ENCODE data around the gene PAK1. TPM values are rescaled to one million over a fixed set of nuclear protein-coding genes. Genes with fewer than 3 reads are reported as not detected.

The PAK1 gene
- total RNA-seq, 4 donors from 2014 or later, result 17.8 to 34.5 (median 21.6) TPM

DNA sequence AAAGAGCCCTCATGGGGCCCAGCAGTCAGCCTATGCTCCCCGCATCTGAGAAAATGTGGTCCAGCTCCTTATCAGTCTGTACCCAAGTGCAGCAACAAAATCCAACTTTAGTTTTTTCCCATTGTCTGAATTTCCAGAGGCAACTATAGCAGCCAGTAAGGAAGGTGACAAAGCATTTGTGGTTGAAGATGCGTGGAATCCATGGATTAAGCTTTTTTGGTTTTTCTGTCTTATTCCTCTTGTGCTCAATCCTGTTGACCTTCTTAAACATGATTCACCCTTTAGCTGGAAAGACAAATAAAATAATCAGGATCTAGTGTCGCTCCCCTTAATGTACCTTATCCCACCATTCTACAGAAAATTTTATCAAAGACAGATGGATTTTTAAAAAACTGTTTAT lies 186.8 kb downstream of the PAK1 start:
- H3K4me3 ChIP-seq (ENCODE audit: low read depth, poor library complexity, severe bottlenecking), result no peak overlapping the region
- TF ChIP-seq, protein P1, sequence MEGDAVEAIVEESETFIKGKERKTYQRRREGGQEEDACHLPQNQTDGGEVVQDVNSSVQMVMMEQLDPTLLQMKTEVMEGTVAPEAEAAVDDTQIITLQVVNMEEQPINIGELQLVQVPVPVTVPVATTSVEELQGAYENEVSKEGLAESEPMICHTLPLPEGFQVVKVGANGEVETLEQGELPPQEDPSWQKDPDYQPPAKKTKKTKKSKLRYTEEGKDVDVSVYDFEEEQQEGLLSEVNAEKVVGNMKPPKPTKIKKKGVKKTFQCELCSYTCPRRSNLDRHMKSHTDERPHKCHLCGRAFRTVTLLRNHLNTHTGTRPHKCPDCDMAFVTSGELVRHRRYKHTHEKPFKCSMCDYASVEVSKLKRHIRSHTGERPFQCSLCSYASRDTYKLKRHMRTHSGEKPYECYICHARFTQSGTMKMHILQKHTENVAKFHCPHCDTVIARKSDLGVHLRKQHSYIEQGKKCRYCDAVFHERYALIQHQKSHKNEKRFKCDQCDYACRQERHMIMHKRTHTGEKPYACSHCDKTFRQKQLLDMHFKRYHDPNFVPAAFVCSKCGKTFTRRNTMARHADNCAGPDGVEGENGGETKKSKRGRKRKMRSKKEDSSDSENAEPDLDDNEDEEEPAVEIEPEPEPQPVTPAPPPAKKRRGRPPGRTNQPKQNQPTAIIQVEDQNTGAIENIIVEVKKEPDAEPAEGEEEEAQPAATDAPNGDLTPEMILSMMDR (IDR thresholded peaks at IDR 0.05), result no peak
- TF ChIP-seq POLR2A (IDR thresholded peaks at IDR 0.05), result no peak
- no peak for DNase-seq (ENCODE audit: low spot score in 2 of 2)
- intact Hi-C loops (cut with DNase I; ENCODE audit: low total_unique reads), result no loop called here
- 94 to 97% methylated on average over 3 of the region's 3 CpGs for whole genome bisulfite sequencing, 2 donors

GRCh38 chr11:77284476-77285468 lies 189.1 kb downstream of the PAK1 start:
- TF ChIP-seq, protein P1 (IDR thresholded peaks at IDR 0.05), result no peak
- no peak for TF ChIP-seq POLR2A (IDR thresholded peaks at IDR 0.05)
- 81 to 84% methylated on average over 6 of the region's 6 CpGs for WGBS, 2 donors
- intact Hi-C loops (cut with DNase I; ENCODE audit: low total_unique reads), result no loop called here
- no peak for DNase-seq (ENCODE audit: low spot score in 2 of 2)
- H3K4me3 ChIP-seq (ENCODE audit: low read depth, poor library complexity, severe bottlenecking), result no peak overlapping the region

- H3K4me3 ChIP-seq (ENCODE audit: low read depth, poor library complexity, severe bottlenecking), result no peak overlapping the region
- intact Hi-C loops (cut with DNase I; ENCODE audit: low total_unique reads), result no loop called here
- DNase-seq (ENCODE audit: low spot score in 2 of 2), result no peak
- no peak for TF ChIP-seq POLR2A (IDR thresholded peaks at IDR 0.05)
- TF ChIP-seq, protein P1 (IDR thresholded peaks at IDR 0.05), result no peak
- 60 to 72% methylated on average over 3 of the region's 3 CpGs for WGBS, 2 donors
Observed at GRCh38 chr11:77283101-77283500, 190.8 kb downstream of the PAK1 start.

GRCh38 chr11:77278595-77279506 lies 195.0 kb downstream of the PAK1 start:
- intact Hi-C loops (cut with DNase I; ENCODE audit: low total_unique reads), result no loop called here
- H3K4me3 ChIP-seq (ENCODE audit: low read depth, poor library complexity, severe bottlenecking), result no peak overlapping the region
- no peak for DNase-seq (ENCODE audit: low spot score in 2 of 2)
- 57 to 72% methylated on average over 2 of the region's 2 CpGs for WGBS, 2 donors
- no peak for TF ChIP-seq POLR2A (IDR thresholded peaks at IDR 0.05)
- TF ChIP-seq, protein P1 (IDR thresholded peaks at IDR 0.05), result no peak

- DNase-seq (ENCODE audit: low spot score in 2 of 2), result no peak
- 80 to 81% methylated on average over 2 of the region's 2 CpGs for WGBS, 2 donors
- intact Hi-C loops (cut with DNase I; ENCODE audit: low total_unique reads), result no loop called here
- TF ChIP-seq, protein P1 (IDR thresholded peaks at IDR 0.05), result no peak
- TF ChIP-seq POLR2A (IDR thresholded peaks at IDR 0.05), result no peak
- H3K4me3 ChIP-seq (ENCODE audit: low read depth, poor library complexity, severe bottlenecking), result no peak overlapping the region
Observed at GRCh38 chr11:77276271-77276670, 197.6 kb downstream of the PAK1 start.

Other genes starting within 250 kb of the PAK1 start
- gene GDPD4, start 172.4 kb downstream of the PAK1 start, total RNA-seq, result not detected
- under 1 TPM in 2 of 4 donors, not detected in 2; 0.17 to 0.55 TPM for gene AQP11, start 115.9 kb upstream of the PAK1 start, total RNA-seq
- gene CLNS1A, start 163.7 kb upstream of the PAK1 start, total RNA-seq, result 10 to 100 TPM; 57.3 to 89.1 (median 65.4) TPM